ENCODE results near the gene ACSM3.

GRCh38 chr16:20799599-20799998, 35.8 kb downstream of the ACSM3 start:
- TF ChIP-seq, protein P1, sequence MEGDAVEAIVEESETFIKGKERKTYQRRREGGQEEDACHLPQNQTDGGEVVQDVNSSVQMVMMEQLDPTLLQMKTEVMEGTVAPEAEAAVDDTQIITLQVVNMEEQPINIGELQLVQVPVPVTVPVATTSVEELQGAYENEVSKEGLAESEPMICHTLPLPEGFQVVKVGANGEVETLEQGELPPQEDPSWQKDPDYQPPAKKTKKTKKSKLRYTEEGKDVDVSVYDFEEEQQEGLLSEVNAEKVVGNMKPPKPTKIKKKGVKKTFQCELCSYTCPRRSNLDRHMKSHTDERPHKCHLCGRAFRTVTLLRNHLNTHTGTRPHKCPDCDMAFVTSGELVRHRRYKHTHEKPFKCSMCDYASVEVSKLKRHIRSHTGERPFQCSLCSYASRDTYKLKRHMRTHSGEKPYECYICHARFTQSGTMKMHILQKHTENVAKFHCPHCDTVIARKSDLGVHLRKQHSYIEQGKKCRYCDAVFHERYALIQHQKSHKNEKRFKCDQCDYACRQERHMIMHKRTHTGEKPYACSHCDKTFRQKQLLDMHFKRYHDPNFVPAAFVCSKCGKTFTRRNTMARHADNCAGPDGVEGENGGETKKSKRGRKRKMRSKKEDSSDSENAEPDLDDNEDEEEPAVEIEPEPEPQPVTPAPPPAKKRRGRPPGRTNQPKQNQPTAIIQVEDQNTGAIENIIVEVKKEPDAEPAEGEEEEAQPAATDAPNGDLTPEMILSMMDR (IDR thresholded peaks at IDR 0.05), result peak in 2 of 3 experiments; percentile 33 to 60
- no peak for TF ChIP-seq POLR2A (IDR thresholded peaks at IDR 0.05)

All from testis (tissue), 2 donors.